Tibial artery (tissue), 4 donors: ENCODE measurements around the gene EEA1.
"Not testable (repeated sequence)": the region's sequence is repeated elsewhere in the genome, so short reads cannot be mapped to it uniquely, and the experiment has no call there.

Experiments used
- DNase-seq, 2 donors: peaks; one replicate each; pipeline ENCODE4 v3.0.0-alpha.2; 2019
- H3K27ac ChIP-seq, 2 donors: fragments of 200-600 bp; sonication (generic) in 1 of 2; 1 replicate in 1 of 2; 2 replicates in 1 of 2; pipeline ENCODE4 v1.5.1; 2018 to 2019; ENCODE audit warnings: mild to moderate bottlenecking in 1 of 2
- H3K27me3 ChIP-seq, 2 donors: fragments of 200-600 bp; sonication (generic) in 1 of 2; one replicate each; pipeline versions ENCODE4 v1.5.1 to v1.6.0; 2016 to 2019
- H3K36me3 ChIP-seq, 3 donors: fragments of 200-600 bp; sonication (generic) in 2 of 3; one replicate each; pipeline ENCODE4 v1.5.1; 2016 to 2019; ENCODE audit warnings: mild to moderate bottlenecking in 2 of 3
- H3K4me1 ChIP-seq, 4 donors: fragments of 200-600 bp; sonication (generic) in 2 of 4; 1 replicate in 3 of 4; 2 replicates in 1 of 4; pipeline ENCODE4 v1.5.1; 2016 to 2019
- H3K4me3 ChIP-seq, 2 donors: fragments of 200-600 bp; sonication (generic) in 1 of 2; 1 replicate in 1 of 2; 2 replicates in 1 of 2; pipeline ENCODE4 v1.5.1; 2018 to 2019; ENCODE audit warnings: mild to moderate bottlenecking in 2 of 2
- H3K9me3 ChIP-seq, 3 donors: fragments of 200-600 bp; sonication (generic) in 1 of 3; one replicate each; pipeline ENCODE4 v1.5.1; 2016 to 2019
- CTCF ChIP-seq, 2 experiments: fragments of 200-600 bp in 1 of 2; fragments of 450-650 bp in 1 of 2; IDR thresholded peaks; one replicate each; pipeline ENCODE4 v1.5.1; 2017 to 2019; ENCODE audit warnings: antibody characterized with exemption in 2 of 2, mild to moderate bottlenecking in 1 of 2, moderate library complexity in 1 of 2
- intact Hi-C: fragments of 100-400 bp; cut with DNase I; formaldehyde crosslinking; loops from one replicate; pipeline ENCODE4 v1.15.0; 2023; ENCODE audit warnings: low total_unique reads

Gene EEA1

GRCh38 chr12:92794814-92795213 lies 134.3 kb downstream of the EEA1 start:
- peaks cover 0 to 4% (median 0%) of the 10 kb centered on the region in 3 donors for H3K9me3 ChIP-seq
- TF ChIP-seq CTCF (IDR thresholded peaks at IDR 0.05) = no peak
- no peak overlapping the region for H3K4me3 ChIP-seq
- DNase-seq = no peak
- H3K27me3 ChIP-seq = no peaks in the 10 kb centered on the region
- no peaks in the 10 kb centered on the region for H3K4me1 ChIP-seq
- peaks cover 28 to 46% (median 34%) of the 10 kb centered on the region in 3 donors for H3K36me3 ChIP-seq
- H3K27ac ChIP-seq = no peak overlapping the region
- intact Hi-C loops = no loop called here

DNA sequence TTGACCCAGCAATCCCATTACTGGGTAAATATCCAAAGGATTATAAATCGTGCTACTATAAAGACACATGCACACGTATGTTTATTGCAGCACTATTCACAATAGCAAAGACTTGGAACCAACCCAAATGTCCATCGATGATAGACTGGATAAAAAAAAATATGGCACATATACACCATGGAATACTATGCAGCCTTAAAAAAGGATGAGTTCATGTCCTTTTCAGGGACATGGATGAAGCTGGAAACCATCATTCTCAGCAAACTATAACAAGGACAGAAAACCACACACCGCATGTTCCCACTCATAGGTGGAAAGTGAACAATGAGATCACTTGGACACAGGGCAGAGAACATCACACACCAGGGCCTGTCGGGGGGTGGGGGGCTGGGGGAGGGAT lies 134.7 kb downstream of the EEA1 start:
- H3K27ac ChIP-seq, DNase-seq, H3K27me3 ChIP-seq, H3K9me3 ChIP-seq, H3K4me3 ChIP-seq, intact Hi-C loops, H3K4me1 ChIP-seq: not testable (repeated sequence)
- H3K36me3 ChIP-seq = peaks cover 25 to 46% (median 38%) of the 10 kb centered on the region in 3 donors

- TF ChIP-seq CTCF (IDR thresholded peaks at IDR 0.05) = no peak
- Histone ChIP-seq H3K36me3 (peaks cover 13 to 16% (median 16%) of the 10 kb centered on the region in 3 donors), H3K27me3 (no peaks in the 10 kb centered on the region), H3K9me3 (no peaks in the 10 kb centered on the region), H3K4me3 (no peak overlapping the region), H3K27ac (no peak overlapping the region), H3K4me1 (peaks cover 0 to 13% (median 3%) of the 10 kb centered on the region in 4 donors)
- DNase-seq = no peak
- intact Hi-C loops = no loop called here
Measured at GRCh38 chr12:92786045-92786444, 143.1 kb downstream of the EEA1 start.

DNA sequence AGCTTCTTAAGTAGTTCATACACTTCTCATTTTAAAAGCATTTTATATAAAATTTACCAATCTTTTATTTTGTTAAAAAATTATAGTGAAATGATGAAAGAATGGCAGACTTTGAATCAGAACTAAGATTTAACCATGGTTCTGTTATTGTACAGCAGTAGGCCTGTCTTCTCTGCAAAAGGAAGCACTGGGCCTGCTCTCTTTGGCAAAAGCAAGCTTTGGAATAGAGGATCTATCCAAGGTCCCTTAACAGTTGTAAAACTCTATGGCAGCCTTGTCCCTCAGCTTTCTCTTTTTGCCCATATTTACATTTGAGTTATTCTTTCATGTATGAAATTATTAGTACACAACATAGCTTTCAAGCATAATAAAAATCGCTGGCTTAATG lies 143.5 kb downstream of the EEA1 start:
- DNase-seq = no peak
- Histone ChIP-seq H3K4me3 (no peak overlapping the region), H3K27ac (no peak overlapping the region), H3K36me3 (peaks cover 13 to 17% (median 16%) of the 10 kb centered on the region in 3 donors), H3K27me3 (no peaks in the 10 kb centered on the region), H3K9me3 (no peaks in the 10 kb centered on the region), H3K4me1 (peaks cover 0 to 13% (median 3%) of the 10 kb centered on the region in 4 donors)
- no peak for TF ChIP-seq CTCF (IDR thresholded peaks at IDR 0.05)
- intact Hi-C loops = no loop called here

- no peaks in the 10 kb centered on the region for H3K27me3 ChIP-seq
- intact Hi-C loops = no loop called here
- no peak overlapping the region for H3K4me3 ChIP-seq
- H3K4me1 ChIP-seq = peaks cover 0 to 13% (median 3%) of the 10 kb centered on the region in 4 donors
- no peak overlapping the region for H3K27ac ChIP-seq
- H3K9me3 ChIP-seq = no peaks in the 10 kb centered on the region
- peaks cover 7 to 16% (median 13%) of the 10 kb centered on the region in 3 donors for H3K36me3 ChIP-seq
- TF ChIP-seq CTCF (IDR thresholded peaks at IDR 0.05) = peak; percentile 45 to 58
- no peak for DNase-seq
Measured at GRCh38 chr12:92784797-92785562, 144.1 kb downstream of the EEA1 start.

GRCh38 chr12:92784356-92784755 lies 144.7 kb downstream of the EEA1 start:
- Histone ChIP-seq H3K36me3 (peaks cover 1 to 16% (median 13%) of the 10 kb centered on the region in 3 donors), H3K4me3 (no peak overlapping the region), H3K9me3 (no peaks in the 10 kb centered on the region), H3K27me3 (no peaks in the 10 kb centered on the region), H3K27ac (no peak overlapping the region), H3K4me1 (peaks cover 0 to 13% (median 3%) of the 10 kb centered on the region in 4 donors)
- intact Hi-C loops = no loop called here
- DNase-seq = no peak
- no peak for TF ChIP-seq CTCF (IDR thresholded peaks at IDR 0.05)
